GM10266 (cell line): ENCODE measurements around the gene RNF123.

Source experiments
- DNase-seq: peaks from one replicate; pipeline ENCODE4 v3.0.0; 2012; ENCODE audit errors: extremely low spot score
- TF ChIP-seq, protein P1 (sequence below): IDR thresholded peaks from 2 replicates; pipeline ENCODE4 v1.5.1; 2012; ENCODE audit warnings: mild to moderate bottlenecking, low read depth; ENCODE audit not compliant: control insufficient read depth, insufficient read depth; ENCODE audit errors: missing control alignments

RNF123 gene

DNA sequence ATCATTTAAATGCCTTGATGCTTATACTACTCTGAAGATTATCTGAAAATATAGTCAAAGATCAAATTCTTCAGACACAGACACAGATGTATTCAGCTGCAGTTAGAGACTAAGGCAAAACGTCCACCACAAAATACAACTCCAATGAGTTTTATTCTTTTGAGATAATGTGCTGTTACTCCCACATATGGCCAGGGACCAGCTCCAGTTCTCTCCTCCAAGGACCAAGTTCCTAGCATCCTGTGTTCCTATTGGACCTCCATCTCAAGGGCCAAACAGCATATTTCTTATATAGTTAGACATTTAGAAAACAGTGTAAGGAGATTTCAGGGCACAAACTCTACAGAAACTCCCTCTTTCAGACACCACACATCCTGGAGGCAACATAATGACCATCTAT, 69.9 kb downstream of the RNF123 start:
- TF ChIP-seq, protein P1, sequence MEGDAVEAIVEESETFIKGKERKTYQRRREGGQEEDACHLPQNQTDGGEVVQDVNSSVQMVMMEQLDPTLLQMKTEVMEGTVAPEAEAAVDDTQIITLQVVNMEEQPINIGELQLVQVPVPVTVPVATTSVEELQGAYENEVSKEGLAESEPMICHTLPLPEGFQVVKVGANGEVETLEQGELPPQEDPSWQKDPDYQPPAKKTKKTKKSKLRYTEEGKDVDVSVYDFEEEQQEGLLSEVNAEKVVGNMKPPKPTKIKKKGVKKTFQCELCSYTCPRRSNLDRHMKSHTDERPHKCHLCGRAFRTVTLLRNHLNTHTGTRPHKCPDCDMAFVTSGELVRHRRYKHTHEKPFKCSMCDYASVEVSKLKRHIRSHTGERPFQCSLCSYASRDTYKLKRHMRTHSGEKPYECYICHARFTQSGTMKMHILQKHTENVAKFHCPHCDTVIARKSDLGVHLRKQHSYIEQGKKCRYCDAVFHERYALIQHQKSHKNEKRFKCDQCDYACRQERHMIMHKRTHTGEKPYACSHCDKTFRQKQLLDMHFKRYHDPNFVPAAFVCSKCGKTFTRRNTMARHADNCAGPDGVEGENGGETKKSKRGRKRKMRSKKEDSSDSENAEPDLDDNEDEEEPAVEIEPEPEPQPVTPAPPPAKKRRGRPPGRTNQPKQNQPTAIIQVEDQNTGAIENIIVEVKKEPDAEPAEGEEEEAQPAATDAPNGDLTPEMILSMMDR, result no peak
- no peak for DNase-seq

DNA sequence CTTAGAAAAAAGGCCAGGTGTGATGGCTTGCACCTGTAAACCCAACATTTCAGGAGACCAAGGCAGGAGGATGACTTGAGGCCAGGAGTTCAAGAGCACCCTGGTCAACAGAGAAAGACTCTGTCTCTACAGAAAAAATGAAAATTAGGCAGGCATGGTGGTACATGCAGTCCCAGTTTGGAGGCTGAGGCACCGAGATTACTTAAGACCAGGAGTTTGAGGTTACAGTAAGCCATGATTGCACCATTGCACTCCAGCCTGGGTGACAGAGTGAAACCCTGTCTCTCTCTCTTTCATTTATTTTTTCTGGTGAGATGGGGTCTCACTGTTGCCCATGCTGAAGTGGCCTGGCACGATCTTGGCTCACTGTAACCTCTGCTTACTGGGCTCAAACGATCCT, 72.3 kb downstream of the RNF123 start:
- TF ChIP-seq, protein P1, result no peak

DNA sequence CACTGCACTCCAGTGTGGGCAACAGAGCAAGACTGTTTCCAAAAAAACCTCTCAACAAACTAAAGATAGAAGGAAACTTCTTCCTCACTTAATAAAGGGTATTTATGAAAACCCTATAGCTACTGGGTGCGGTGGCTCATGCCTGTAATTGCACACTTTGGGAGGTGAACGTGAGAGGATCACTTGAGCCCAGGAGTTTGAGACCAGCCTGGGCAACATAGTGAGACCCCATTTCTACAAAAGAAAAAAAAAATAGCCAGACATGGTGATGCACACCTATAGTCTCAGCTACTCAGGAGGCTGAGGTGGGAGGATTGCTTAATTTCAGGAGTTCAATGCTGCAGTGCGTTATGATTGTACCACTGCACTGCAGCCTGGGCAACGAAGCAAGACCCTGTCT, 74.6 kb downstream of the RNF123 start:
- TF ChIP-seq, protein P1, result no peak
- DNase-seq, result no peak

More for the DNA sequence above, 72.3 kb downstream of the RNF123 start:
- no peak for DNase-seq

DNA sequence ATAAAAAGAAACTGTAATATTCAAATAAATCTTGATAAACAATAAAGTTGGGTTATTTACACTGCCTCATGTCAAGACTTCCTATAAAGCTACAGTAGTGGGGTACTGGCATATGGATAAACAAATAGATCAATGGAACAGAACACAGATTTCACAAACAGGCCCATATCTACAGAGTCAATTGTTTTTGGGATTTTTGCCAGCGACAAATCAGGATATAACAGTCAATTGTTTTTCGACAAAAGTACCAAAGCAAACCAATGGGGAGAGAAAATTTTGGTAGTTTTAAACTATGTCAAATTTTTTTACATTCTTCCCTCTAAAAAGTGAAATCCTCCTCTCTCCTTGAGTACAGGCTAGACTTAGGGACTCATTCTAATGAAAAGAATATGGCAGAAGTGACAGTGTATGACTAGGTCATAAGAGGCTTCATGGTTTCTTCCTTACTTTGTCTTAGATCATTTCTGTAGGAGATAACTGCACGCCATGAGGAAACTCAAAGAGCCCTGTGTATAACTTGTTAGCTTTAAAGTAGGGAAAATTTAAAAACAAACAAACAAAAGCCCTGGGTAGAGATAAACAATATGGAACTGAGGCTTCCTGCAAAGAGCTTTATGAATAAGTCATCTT, 80.0 kb downstream of the RNF123 start:
- TF ChIP-seq, protein P1, result no peak
- DNase-seq, result no peak

DNA sequence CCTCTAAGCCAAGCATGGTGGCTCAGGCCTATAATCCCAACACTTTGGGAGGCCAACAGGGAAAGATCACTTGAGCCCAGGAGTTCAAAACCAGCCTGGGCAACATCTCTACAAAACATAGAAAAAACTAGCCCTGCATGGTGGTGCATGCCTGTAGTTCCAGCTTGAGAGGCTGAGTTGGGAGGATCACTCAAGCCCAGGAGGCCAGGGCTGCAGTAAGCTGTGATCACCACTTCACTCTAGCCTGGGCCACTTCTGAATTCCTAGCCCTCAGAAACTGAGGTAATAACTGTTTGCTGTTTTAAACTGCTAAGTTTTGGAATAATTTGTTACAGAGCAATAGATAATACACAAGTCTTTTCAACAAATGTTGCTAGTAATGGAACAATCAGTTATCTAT, 80.6 kb downstream of the RNF123 start:
- TF ChIP-seq, protein P1, result no peak
- no peak for DNase-seq
